Effector CD8-positive, alpha-beta T cell (primary cell): ENCODE results near the gene AFF3.
"Not testable (repeated sequence)": the region's sequence is repeated elsewhere in the genome, so short reads cannot be mapped to it uniquely, and the experiment has no call there.

Experiments used
- DNase-seq: peaks from one replicate; lab custom pipeline; 2025; lab: John Stamatoyannopoulos, UW

AFF3 gene

DNA sequence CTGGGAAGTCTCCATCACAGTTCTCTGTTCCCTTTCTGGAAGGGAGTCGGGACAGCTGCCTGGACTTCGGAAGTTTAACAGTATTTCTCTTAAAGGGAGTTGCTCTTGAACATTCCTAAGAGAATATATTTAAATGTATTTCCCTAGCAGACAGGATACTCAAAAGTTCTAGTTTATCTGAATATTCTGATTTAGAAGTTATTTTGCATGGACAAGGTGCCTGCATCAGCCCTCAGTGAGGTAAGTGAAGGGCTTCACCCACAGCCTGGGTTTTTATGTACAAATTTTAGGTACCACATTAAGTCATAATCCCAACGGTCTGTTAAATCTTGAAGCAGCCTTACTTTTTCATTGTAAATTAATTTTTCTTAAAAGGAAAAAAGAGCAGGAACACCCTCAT lies 587.5 kb downstream of the AFF3 start:
- DNase-seq, result no peak

DNA sequence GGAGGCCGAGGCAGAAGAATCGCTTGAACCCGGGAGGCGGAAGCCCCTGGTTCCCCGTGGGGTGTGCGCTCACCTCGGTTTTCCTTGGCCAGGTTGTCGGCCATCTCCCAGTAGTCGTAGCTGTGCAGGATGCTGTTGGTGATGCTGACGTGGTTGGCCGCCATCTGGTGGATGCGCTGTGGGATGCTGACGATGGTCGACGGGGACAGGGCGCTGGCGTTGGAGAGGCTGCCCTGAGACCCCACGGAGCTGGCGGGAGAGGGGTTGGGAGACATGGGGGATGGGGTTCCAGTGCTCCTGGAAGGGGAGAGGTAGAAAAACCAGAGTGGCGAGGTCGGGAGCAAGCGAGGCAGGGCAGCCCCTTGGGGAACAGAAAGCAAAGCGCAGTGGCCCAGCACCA lies 588.2 kb downstream of the AFF3 start:
- no peak for DNase-seq

DNA sequence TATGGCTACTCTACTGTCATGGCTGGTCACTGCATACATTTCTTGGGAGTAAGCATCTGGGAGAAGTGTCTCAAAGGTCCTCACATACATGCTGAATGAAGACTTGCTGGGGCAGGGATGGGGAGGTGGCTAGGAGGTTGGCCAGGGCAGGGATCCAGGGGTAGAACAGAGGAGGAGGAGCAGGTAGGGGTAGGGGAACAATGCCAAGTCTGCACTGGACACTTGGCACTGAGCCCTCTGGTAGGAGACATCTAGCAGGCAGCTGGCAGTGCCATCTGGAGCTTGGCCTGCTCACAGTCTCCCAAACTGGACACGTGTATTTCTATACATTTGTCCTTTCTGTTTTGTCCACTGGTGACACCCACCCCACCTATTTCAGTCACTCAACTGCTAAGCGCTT lies 589.9 kb downstream of the AFF3 start:
- no peak for DNase-seq

GRCh38 chr2:99550368-99550767 lies 592.0 kb downstream of the AFF3 start:
- DNase-seq, result no peak

- DNase-seq, result no peak
Observed at GRCh38 chr2:99545604-99546003, 596.8 kb downstream of the AFF3 start.

GRCh38 chr2:99545066-99545465 lies 597.3 kb downstream of the AFF3 start:
- DNase-seq, result no peak

DNA sequence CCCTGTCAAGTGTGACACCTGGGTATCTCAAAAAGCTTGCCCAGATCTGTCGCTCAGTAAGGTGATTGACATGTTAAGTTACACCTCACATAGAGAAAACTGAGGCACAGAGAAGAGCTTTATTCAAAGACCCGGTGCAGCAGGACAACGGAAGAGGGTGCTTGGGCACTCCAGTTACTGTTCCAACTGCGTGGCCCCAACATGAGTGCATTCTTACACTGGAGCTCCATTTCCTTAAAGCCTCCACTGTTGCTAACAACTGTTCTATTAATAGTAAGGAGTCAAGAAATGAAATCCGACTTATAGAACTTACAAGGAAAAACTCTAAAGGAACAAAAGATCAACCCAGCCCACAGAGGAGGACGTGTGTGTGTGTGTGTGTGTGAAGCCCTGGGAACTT lies 597.8 kb downstream of the AFF3 start:
- DNase-seq, result no peak

DNA sequence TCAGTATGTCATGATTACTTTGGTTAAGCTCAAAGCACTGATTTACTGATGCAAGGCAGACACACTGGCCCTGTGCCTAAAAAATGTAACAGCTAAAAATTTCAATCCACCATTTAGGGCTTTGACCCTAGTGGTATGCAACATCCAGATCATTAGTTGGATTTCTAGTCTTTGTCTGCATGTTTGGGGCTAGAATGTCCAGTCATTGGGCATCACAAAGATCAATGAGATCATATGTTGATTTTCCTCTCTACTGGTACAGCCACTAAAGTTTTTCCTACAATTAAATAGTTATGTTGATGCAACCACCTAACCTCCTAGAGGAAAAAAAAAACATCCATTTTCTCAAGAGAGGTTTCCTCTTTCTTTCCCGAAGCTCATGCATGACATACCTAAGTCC lies 599.1 kb downstream of the AFF3 start:
- no peak for DNase-seq

GRCh38 chr2:99537910-99538485 lies 604.4 kb downstream of the AFF3 start:
- DNase-seq, result no peak

GRCh38 chr2:99524056-99524455 lies 618.3 kb downstream of the AFF3 start:
- no peak for DNase-seq

DNA sequence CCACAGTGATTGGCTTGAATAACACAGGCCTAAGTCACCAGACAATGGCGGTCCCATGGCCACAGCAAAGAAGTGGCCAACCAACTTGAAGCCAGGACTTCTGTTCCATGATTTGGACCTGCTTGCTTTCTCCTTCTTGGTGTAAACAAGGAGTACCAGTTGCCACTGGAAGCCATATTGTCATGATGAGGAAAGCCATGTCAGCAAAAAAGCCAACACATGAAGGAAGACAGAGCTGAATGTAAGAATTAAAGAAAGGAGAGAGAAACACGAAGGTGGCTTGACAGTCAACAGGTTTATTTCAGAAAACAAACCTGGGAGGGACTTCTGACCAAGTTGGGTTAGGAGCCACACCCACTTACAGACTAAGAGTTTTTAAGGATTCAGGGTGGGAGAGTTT lies 620.2 kb downstream of the AFF3 start:
- DNase-seq, result no peak

- no peak for DNase-seq
Observed at GRCh38 chr2:99520813-99521212, 621.6 kb downstream of the AFF3 start.

DNA sequence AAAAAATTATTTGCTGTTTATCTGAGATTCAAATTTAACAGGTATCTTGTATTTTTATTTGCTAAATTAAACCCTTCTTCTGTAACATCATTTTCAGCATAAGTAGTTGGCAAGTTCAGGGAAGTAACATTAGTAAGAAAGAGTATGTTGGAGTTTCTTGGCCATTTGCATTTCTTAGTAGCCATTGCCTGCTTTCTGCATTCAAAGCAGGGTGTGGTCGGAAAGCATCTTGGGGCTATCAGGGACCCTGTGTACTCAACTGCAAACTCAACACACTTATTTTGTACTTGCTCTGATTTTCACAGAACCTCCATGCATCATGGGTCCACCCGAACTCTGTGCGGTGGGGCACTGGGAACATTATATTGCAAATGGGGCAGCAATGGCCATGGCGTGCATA lies 622.2 kb downstream of the AFF3 start:
- DNase-seq, result no peak

DNA sequence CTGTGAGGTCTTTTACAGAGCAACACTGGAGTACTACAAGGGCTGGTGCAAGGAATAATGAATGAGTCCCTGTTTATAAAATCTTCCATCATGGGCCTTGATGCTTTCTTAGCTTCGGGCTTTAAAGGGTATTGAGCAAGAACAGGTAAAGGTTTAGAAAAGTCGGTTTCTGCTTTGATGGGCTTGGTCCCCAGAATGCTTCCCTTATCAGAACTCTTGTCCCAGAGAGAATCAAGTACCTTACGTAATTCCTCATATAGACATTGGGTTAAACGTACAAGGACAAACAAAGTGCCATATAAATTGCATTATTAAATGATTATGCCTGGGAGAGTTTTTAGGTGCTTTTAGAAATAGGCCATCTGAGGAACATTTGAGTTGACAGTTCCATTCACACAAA lies 628.0 kb downstream of the AFF3 start:
- no peak for DNase-seq

DNA sequence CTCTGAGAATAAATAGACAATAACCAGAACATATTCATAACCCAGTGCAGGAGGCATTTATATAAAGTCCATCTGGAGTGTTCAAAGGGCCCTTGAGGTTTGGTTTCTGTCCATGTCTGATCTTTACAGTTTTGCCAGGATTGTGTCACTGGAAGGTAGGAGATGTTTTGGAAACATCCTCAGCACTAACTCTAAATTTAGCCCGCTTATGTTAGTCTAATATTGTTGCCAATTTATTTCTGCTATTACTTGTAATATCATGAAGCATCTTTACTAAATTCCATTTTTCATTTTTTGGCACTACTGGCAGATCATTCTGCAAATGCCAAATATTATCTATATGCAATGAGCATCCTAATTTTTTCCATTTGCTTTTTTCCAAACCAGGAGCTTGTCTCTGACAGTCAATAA lies 630.2 kb downstream of the AFF3 start:
- DNase-seq, result no peak

- DNase-seq, result no peak
Observed at GRCh38 chr2:99509387-99509786, 633.0 kb downstream of the AFF3 start.

DNA sequence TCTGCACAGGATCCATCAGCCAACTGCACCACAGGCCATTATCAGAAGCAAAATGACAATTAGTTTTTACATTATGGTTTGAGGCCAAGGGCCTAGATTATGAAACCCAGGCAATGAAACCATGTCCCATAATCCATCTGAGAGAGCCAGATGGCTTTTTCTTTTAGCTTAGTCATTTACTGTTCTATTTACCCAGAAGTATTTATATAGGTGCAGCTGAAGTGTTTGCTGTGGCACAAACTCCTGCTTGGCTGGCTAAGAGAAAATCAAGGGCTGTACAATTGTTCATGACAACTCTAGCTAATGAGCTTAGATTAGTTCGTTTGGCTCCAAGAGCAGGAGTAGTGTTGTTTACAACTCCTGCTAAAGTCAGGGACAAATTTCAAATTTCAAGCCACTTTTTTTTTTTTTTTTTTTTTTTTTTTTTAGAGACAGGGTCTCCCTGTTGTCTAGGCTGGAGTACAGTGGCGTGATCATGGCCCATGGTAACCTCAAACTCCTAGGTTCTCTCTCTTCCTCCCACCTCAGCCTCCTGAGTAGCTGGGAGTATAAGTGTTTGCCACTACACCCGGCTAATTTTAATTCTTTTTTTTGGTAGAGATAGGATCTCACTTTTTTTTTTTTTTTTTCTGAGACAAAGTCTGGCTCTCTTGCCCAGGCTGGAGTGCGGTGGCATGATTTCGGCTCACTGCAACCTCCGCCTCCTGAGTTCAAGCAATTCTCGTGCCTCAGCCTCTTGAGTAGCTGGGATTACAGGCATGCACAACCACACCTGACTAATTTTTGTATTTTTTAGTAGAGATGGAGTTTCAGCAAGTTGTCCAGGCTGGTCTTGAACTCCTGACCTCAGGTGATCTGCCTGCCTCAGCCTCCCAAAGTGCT lies 634.2 kb downstream of the AFF3 start:
- no peak for DNase-seq

GRCh38 chr2:99504844-99505584 lies 637.4 kb downstream of the AFF3 start:
- no peak for DNase-seq

GRCh38 chr2:99503662-99504416 lies 638.6 kb downstream of the AFF3 start:
- not testable (repeated sequence) for DNase-seq

- DNase-seq, result no peak
Observed at GRCh38 chr2:99496021-99496420, 646.4 kb downstream of the AFF3 start.
